Mucosa of descending colon (tissue), 3 donors: ENCODE results near the gene VWA1. TPM values are rescaled to one million over a fixed set of nuclear protein-coding genes. Genes with fewer than 3 reads are reported as not detected.

Experiments
- ATAC-seq: fragments of 200-7000 bp; cut with Tn5 transposase; one replicate; pipeline ENCODE4 v1.9.1; 2020; ENCODE audit warnings: mild to moderate bottlenecking, moderate library complexity
- DNase-seq, 3 donors: peaks; one replicate each; pipeline ENCODE4 v3.0.0-alpha.2; 2020
- H3K36me3 ChIP-seq: fragments of 200-600 bp; one replicate; pipeline ENCODE4 v1.8.0; 2021; ENCODE audit warnings: low read depth, mild to moderate bottlenecking
- H3K4me1 ChIP-seq: fragments of 200-600 bp; one replicate; pipeline ENCODE4 v1.8.0; 2021; ENCODE audit warnings: low read depth, mild to moderate bottlenecking
- H3K4me3 ChIP-seq: fragments of 200-600 bp; one replicate; pipeline ENCODE4 v1.8.0; 2021; ENCODE audit warnings: mild to moderate bottlenecking
- H3K9me3 ChIP-seq: fragments of 200-600 bp; one replicate; pipeline ENCODE4 v1.8.0; 2021; ENCODE audit warnings: mild to moderate bottlenecking
- CTCF ChIP-seq: fragments of 200-600 bp; IDR thresholded peaks from one replicate; pipeline ENCODE4 v1.8.0; 2022; ENCODE audit warnings: antibody characterized with exemption, mild to moderate bottlenecking
- intact Hi-C, 2 donors: fragments of 100-400 bp; cut with DNase I in 1 of 2; cut with micrococcal nuclease in 1 of 2; formaldehyde crosslinking; loops; one replicate each; pipeline versions ENCODE4 v1.11.0 to v1.11.1; 2022; cut with DNase I, micrococcal nuclease
- total RNA-seq, 3 donors: library from RNA; stranded (reverse); fragmentation: NEBNext Ultra II Directional in 2 of 3; extraction: Animal tissue kit (Norgen Biotek cat#: 25700) in 2 of 3; gene quantifications; one replicate each; pipeline versions ENCODE4 v1.2.1 to v1.2.4, GENCODE V29; 2021 to 2023
- donor health status: DM: no; HTN: no; CAD: no; lungs with moderate emphysema.
- donor health status: DM: no; HTN: no; CAD: no.
- donor health status: DM: no; HTN: yes; CAD: no.

VWA1 gene
- total RNA-seq, 3 donors from 2014 or later: 38.5 to 89.4 (median 74.3) TPM

GRCh38 chr1:1418464-1419362 is 16.8 kb upstream of the VWA1 start:
- ATAC-seq: peak; percentile 10
- Histone ChIP-seq H3K9me3 (no peaks in the 10 kb centered on the region), H3K36me3 (no peaks in the 10 kb centered on the region), H3K4me1 (peaks cover 6% of the 10 kb centered on the region), H3K4me3 (no peak overlapping the region)
- intact Hi-C loops: no loop called here
- no peak for TF ChIP-seq CTCF
- peak in 2 of 3 donors; percentile 16 to 39 for DNase-seq

DNA sequence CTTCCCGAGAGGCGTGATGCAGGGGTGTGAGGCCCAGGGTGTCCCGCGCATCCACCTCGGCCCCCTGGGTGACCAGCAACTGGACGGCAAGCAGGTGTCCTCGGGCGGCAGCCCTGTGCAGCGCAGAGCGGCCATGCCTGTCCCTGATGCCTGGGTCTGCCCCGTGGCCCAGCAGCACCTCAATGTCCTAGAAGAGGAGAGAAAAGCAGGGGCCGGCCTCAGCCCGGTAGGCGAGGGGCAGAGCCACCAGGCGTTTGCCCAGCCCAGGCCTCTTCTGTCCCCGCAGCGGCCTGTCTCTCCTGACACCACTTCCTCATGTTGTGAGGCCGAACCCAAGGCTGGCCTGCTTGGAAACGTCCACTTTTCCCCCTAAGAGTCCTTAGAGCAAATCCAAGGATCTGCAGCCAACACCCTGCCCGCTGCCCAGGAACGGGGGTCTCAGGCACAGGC is 16.1 kb upstream of the VWA1 start:
- peak; percentile 23 for ATAC-seq
- intact Hi-C loops: no loop called here
- H3K9me3 ChIP-seq: no peaks in the 10 kb centered on the region
- no peak overlapping the region for H3K4me3 ChIP-seq
- peak in 2 of 3 donors; percentile 22 to 50 for DNase-seq
- no peaks in the 10 kb centered on the region for H3K36me3 ChIP-seq
- no peak for TF ChIP-seq CTCF
- peaks cover 6% of the 10 kb centered on the region for H3K4me1 ChIP-seq

DNA sequence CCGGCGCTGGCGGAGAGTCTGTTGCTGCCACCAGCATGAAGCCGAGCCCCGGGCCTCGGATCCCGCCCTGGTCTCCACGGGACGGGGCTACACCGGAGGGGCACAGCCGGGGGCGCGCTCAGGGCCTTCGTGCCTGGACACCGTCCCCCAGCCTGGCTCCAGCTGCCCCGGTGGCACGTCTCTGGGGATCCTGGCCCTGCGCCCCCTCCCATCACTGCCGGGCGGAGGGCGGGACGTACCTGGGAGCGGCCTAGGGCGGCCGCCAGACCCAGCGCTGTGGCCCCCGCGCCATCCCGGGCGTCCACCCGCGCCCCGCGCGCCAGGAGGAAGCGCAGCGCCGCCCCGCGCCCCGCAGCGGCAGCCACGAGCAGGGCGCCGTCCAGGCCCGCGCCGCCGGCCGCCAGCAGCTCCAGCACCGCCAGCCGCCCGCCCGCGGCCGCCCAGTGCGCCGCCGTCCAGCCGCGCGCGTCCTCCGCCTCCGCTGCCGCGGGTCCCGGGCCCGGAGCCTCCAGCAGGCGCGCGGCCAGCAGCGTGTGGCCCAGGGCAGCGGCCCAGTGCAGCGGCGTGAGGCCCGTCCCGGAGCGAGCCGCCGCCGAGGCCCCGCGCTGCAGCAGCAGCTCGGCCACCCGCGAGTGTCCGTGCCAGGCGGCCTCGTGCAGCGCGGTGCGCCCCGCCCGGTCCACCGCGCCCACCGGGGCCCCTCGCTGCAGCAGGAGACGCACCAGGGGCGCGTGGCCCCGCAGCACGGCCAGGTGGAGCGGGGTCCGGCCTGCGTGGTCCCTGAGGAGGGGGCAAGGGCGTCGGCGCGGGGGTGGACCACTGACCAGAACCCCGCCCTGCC is 15.5 kb upstream of the VWA1 start:
- peak; percentile 79 for ATAC-seq
- TF ChIP-seq CTCF: no peak
- Histone ChIP-seq H3K4me3 (no peak overlapping the region), H3K9me3 (no peaks in the 10 kb centered on the region), H3K4me1 (peaks cover 6% of the 10 kb centered on the region), H3K36me3 (no peaks in the 10 kb centered on the region)
- DNase-seq: peak in 2 of 3 donors; percentile 44
- intact Hi-C loops: no loop called here

- ATAC-seq (peak; percentile 6), DNase-seq (peak in 2 of 3 donors; percentile 18 to 33)
- Histone ChIP-seq H3K4me3 (no peak overlapping the region), H3K9me3 (no peaks in the 10 kb centered on the region), H3K4me1 (peaks cover 6% of the 10 kb centered on the region), H3K36me3 (no peaks in the 10 kb centered on the region)
- TF ChIP-seq CTCF: no peak
- intact Hi-C loops: no loop called here
Observed at GRCh38 chr1:1420654-1421141, 14.8 kb upstream of the VWA1 start.

- Histone ChIP-seq H3K36me3 (no peaks in the 10 kb centered on the region), H3K9me3 (no peaks in the 10 kb centered on the region), H3K4me1 (peaks cover 6% of the 10 kb centered on the region), H3K4me3 (no peak within 1 kb of the TSS)
- intact Hi-C loops: no loop called here
- DNase-seq (peak in 2 of 3 donors; percentile 12 to 45), ATAC-seq (no peak)
- TF ChIP-seq CTCF: no peak
Observed at GRCh38 chr1:1421147-1421906, 14.2 kb upstream of the VWA1 start, which contains the start of gene ANKRD65. ANKRD65 (minus strand) TSS chr1:1421276; CDS start chr1:1421005, 271 bp downstream.
